GM19455 (cell line): ENCODE measurements around the gene ABCB1.
A peak's percentile ranks its signal among the peaks of the same experiment; 100 is the strongest.
"Not testable (repeated sequence)": the region's sequence is repeated elsewhere in the genome, so short reads cannot be mapped to it uniquely, and the experiment has no call there.

Source experiments
- ATAC-seq: cut with Tn5 transposase; IDR thresholded peaks from one replicate; pipeline ENCODE4 v1.9.1; 2021; ENCODE audit not compliant: unreplicated experiment

The ABCB1 gene

DNA sequence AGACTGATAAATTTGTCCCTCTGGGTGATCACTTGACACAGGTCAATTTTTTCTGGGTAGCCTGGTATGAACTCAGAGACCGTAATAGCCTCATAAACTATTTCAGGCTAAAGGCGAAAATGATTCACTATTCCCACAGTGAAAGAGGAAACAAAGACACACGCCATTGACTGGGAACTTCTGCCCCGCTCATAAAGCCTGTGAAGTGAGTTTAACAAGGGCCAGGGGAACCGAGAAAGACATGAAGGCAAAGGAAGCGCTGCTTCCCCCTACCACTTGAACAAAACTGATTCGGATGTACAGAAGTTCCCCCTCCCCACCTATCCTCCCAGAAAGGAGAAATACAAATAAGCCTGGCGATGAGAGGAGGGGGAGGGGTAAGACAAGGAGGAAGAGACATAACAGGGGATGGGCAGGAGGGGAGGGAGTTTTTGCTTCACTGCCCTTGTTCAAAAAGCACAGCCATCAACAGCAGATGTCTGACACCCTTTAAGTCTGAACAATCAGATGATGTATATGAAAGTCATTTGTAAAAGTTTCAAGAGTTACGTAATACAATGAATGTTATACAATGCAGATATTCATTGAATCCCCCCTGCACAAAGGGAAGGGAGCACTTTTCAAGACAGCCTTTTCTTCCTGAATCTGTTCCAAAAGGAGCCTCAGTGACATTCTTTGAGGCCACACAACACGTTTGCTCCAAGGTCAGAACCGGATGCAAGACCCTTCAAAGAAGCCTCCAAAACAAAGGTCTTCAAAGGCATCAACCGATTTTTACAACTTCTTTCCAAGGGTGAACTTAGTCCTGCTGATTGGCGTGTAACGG, 125.9 kb downstream of the ABCB1 start:
- ATAC-seq, result peak; percentile 62

DNA sequence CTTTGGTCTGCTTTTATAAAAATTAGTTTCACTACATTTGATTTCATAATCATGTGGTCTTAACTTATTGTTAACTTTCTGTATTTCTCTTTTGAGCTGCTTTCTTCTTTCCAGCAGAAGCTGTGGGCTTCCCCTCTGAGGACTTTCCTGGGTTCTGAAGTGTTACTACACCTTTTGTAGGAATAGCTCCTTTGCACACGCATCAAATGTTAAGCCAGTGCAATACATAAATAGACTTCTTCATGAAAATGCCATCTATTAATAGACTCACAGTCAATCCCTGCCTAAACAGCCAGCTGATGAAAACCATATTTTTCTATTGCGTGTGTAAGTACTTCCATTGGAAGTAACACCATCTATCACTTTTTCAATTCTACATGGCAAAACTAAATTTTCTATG, 126.7 kb downstream of the ABCB1 start:
- ATAC-seq, result no peak

DNA sequence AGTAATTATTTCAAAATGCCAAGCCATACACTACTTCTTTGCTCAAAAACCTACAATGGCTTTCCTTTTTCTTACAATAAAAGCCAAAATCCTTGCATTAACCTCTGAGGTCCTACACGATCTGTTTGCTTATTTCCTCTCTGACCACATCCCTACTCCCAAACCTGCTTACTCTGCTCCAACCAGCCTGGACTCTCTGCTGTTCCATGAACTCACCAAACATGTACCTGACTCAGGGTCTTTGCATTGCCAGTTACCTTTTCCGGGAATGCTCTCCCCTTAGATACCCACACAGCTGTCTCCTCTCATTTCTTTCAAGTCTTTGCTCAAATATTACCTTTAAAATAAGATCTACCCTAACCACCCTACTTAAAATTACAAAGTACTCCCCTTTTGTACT, 127.5 kb downstream of the ABCB1 start:
- no peak for ATAC-seq

DNA sequence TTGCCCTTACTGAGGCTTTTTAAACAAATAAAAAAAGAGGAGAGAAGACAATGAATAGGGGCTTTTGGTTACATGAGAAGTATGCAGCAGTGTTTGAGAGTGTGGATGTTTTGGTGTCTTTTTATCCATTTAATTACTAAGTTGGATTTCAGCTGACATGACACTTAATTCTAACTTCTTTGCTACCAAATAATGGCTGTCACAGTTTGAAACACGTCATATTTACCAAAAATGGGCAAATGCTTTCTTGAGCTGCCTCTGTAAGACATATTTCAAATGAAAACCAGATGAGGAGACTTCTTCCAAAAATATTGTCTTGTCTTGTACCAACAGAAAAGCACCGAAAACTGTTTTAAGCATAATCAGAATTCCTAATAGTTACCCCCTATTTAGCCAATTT, 129.2 kb downstream of the ABCB1 start:
- no peak for ATAC-seq

DNA sequence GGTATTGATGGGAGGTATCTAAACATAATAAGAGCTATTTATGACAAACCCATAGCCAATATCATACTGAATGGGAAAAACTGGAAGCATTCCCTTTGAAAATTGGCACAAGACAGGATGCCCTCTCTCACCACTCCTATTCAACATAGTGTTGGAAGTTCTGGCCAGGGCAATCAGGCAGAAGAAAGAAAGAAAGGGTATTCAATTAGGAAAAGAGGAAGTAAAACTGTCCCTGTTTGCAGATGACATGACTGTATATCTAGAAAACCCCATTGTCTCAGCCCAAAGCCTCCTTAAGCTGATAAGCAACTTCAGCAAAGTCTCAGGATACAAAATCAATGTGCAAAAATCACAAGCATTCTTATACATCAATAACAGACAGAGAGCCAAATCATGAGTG, 131.5 kb downstream of the ABCB1 start:
- not testable (repeated sequence) for ATAC-seq

DNA sequence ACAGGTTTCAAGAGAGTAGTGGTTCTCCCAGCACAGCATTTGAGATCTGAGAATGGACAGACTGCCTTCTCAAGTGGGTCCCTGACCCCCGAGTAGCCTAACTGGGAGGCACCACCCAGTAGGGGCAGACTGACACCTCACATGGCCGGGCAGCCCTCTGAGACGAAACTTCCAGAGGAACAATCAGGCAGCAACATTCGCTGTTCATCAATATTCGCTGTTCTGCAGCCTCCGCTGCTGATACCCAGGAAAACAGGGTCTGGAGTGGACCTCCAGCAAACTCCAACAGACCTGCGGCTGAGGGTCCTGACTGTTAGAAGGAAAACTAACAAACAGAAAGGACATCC, 135.2 kb downstream of the ABCB1 start:
- not testable (repeated sequence) for ATAC-seq

DNA sequence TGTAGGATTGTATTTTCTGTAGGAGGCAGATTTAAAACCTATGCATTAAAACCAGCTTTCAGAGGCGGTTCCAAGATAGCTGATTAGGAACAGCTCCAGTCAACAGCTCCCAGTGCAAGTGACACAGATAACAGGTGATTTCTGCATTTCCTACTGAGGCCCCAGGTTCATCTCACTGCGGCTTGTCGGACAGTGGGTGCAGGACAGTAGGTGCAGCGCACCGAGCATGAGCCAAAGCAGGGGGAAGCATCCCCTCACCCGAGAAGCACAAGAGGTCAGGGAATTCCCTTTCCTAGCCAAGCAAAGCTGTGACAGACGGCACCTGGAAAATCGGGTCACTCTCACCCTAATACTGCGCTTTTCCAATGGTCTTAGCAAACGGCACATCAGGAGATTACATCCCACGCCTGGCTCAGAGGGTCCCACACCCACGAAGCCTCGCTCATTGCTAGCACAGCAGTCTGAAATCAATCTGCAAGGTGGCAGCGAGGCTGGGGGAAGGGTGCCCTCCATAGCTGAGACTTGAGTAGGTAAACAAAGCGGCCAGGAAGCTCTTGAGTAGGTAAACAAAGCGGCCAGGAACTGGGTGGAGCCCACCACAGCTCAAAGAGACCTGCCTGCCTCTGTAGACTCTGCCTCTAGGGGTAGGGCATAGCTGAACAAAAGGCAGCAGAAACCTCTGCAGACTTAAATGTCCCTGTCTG, 135.7 kb downstream of the ABCB1 start:
- not testable (repeated sequence) for ATAC-seq

DNA sequence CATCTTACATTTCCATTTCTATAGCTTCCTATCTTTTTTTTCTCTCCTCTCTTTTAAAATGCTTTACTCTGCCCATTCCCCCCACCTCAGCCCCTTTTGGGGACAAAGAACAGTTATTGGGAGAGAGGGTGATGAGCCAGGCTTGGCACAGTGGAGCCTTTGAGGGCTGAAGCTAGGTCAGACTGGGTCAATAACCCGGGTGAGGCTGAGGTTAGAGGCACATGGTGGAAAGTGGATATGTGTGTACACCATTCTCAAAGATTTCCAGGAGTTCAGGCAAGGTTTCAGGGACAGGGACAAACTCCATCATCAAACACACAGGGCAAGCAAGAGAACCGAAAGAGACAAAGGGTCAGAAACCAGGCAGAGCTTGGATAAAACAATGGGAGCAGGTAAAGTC, 136.7 kb downstream of the ABCB1 start:
- ATAC-seq, result no peak

DNA sequence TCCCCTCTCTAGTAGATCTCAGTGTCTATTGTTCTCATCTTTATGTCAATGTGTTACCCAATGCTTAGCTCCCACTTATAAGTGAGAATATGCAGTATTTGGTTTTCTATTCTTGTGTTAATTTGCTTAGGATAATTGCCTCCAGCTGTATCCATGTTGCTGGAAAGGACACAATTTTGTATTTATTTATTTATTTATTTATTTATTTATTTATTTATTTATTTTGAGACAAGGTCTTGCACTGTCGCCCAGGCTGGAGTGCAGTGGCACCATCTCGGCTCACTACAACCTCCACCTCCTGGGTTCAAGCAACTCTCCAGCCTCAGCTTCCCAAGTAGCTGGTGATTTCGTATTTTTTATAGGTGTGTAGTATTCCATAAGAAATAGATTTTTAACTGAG, 140.2 kb downstream of the ABCB1 start:
- not testable (repeated sequence) for ATAC-seq

DNA sequence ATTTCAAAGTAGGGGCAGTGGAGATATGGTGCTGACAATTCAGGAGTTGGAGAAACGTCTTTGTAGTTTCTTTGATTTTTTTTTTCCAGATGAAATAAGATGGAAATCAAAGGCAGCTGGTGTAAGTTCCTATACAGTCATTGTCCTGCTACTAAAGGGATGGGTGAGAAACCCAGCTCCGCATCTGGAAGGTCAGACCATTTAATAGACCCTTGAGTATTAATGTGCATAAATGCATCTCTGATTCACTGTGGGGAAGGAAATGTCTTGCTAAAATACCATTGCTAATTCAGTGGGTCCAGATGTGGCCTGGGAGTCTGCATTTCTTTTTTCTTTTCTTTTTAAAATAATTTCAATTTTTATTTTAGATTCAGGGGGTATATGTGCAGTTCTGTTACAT, 140.7 kb downstream of the ABCB1 start:
- no peak for ATAC-seq

DNA sequence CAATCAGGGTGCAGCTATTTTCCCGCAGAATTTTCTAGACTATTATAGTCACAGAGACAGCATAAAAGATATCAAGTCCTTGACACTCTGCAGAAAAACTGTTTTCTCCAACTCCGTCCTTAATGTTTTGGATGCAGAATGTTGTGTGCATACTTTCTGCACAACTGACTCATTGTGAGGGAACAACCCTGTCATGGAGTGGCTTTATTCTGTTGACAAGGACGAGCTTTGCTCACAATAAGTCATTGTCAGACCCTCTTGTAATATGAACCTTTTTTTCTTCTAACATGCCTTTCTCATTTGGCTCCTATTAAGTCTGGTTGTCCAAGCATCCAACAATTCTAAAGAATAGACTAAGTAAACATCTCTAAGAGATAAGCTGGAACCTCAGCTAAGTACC, 142.5 kb downstream of the ABCB1 start:
- ATAC-seq, result no peak

DNA sequence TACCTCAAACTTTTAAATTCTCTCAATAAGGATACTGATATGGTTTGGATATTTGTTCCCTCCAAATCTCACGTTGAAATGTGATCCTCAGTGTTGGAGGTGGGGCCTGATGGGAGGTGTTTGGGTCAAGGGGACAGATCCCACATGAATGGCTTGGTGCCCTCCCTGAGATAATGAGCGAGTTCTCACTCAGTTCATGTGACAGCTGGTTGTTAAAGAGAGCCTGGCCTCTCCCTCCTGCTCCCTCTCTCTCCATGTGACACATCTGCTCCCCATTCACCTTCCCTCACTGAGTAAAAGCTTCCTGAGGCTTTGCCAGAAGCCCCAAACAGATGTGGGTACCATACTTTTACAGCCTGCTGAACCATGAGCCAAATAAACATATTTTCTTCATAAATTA, 144.4 kb downstream of the ABCB1 start:
- no peak for ATAC-seq
